Forelimb muscle (tissue), 1 donor: ENCODE results near the gene LIME1. TPM values are rescaled to one million over a fixed set of nuclear protein-coding genes. Genes with fewer than 3 reads are reported as not detected.

ENCODE experiments used
- DNase-seq: peaks from one replicate; pipeline ENCODE4 v3.0.0-alpha.2; 2013; ENCODE audit warnings: low read depth
- polyA plus RNA-seq: library from polyadenylated mRNA; unstranded; fragments of 120-200 nt; gene quantifications from one replicate; pipeline ENCODE4 v1.2.1, GENCODE V29; 2013; ENCODE audit not compliant: insufficient read length

The LIME1 gene
- polyA plus RNA-seq, 1 donor, result 4.6 TPM

GRCh38 chr20:63697357-63697867 lies 39.1 kb upstream of the LIME1 start:
- DNase-seq, result no peak

GRCh38 chr20:63697868-63698545 lies 38.5 kb upstream of the LIME1 start:
- no peak for DNase-seq

GRCh38 chr20:63698739-63699465 lies 37.6 kb upstream of the LIME1 start:
- DNase-seq, result no peak

GRCh38 chr20:63699466-63700198 lies 36.8 kb upstream of the LIME1 start:
- no peak for DNase-seq

GRCh38 chr20:63700199-63701050 lies 36.0 kb upstream of the LIME1 start:
- DNase-seq, result no peak

GRCh38 chr20:63701051-63701328 lies 35.5 kb upstream of the LIME1 start:
- no peak for DNase-seq

GRCh38 chr20:63701329-63702035 lies 35.0 kb upstream of the LIME1 start:
- no peak for DNase-seq

- DNase-seq, result no peak
These were observed 34.3 kb upstream of the LIME1 start for GRCh38 chr20:63702036-63702665.

- no peak for DNase-seq
These were observed 33.6 kb upstream of the LIME1 start for GRCh38 chr20:63702751-63703470.

- DNase-seq, result no peak
These were observed 32.9 kb upstream of the LIME1 start for GRCh38 chr20:63703471-63703975.

GRCh38 chr20:63703976-63704748 lies 32.3 kb upstream of the LIME1 start:
- DNase-seq, result no peak

GRCh38 chr20:63704749-63705117 lies 31.7 kb upstream of the LIME1 start:
- DNase-seq, result no peak

- DNase-seq, result no peak
These were observed 31.0 kb upstream of the LIME1 start for GRCh38 chr20:63705232-63706026.

GRCh38 chr20:63706027-63706695 lies 30.3 kb upstream of the LIME1 start:
- no peak for DNase-seq

- DNase-seq, result no peak
These were observed 29.5 kb upstream of the LIME1 start for GRCh38 chr20:63706852-63707557.

GRCh38 chr20:63707558-63708300 lies 28.7 kb upstream of the LIME1 start, which contains the start of the genes ARFRP1 and ZGPAT:
TSS of gene ARFRP1 (minus strand) at chr20:63707976. CDS start at chr20:63707091, 885 bp downstream.
TSS of gene ZGPAT (plus strand) at chr20:63708039. CDS start at chr20:63708581, 542 bp downstream.
- DNase-seq, result peak; percentile 38
